ENCODE measurements around the gene CCDC47. TPM values are rescaled to one million over a fixed set of nuclear protein-coding genes. Genes with fewer than 3 reads are reported as not detected.
A peak's percentile ranks its signal among the peaks of the same experiment; 100 is the strongest.

The CCDC47 gene
- total RNA-seq, 1 donor from 2014 or later: 82.9 TPM

GRCh38 chr17:63772801-63773271, 561 bp downstream of the CCDC47 start:
- peaks cover 42% of the 10 kb centered on the region for H3K4me1 Mint-ChIP-seq
- intact Hi-C loops (cut with micrococcal nuclease): loop anchor here (1.0 kb wide), 6 partner anchors 32 to 733 kb away; partner anchors contain the start of genes CEP95, DDX5, FTSJ3 and MAP3K3
- H3K36me3 Mint-ChIP-seq (ENCODE audit: low read depth): peaks cover 55% of the 10 kb centered on the region
- H3K27ac Mint-ChIP-seq: peak overlapping the region; percentile 100
- H3K9me3 Mint-ChIP-seq: no peaks in the 10 kb centered on the region
- no peak for DNase-seq
- H3K27me3 Mint-ChIP-seq: peaks cover 2% of the 10 kb centered on the region
- peak overlapping the region; percentile 99 for H3K4me3 Mint-ChIP-seq

GRCh38 chr17:63768433-63768832, 5.0 kb downstream of the CCDC47 start:
- Mint-ChIP-seq H3K4me1 (peaks cover 30% of the 10 kb centered on the region), H3K9me3 (no peaks in the 10 kb centered on the region), H3K36me3 (ENCODE audit: low read depth) (peaks cover 56% of the 10 kb centered on the region), H3K4me3 (no peak overlapping the region), H3K27me3 (no peaks in the 10 kb centered on the region), H3K27ac (no peak overlapping the region)
- intact Hi-C loops (cut with micrococcal nuclease): no loop called here
- DNase-seq: no peak

DNA sequence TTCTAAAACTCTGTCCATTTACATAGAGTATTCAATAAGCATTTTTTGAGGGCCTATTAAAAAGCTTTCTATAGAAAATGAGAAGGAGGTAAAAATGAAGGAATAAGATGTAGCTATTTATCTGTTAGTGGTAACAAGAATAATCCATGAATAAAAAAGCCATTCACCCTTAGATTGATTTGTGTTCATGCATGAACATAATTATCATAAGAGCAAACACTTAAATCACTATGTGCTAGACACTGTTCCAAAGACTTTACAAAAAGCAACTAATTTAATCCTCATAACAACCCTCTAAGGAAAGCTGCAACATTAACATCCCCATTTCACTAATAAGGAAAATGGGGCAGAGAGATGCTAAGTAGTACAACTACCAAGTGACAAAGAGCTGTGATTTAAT, 6.6 kb downstream of the CCDC47 start:
- intact Hi-C loops (cut with micrococcal nuclease): no loop called here
- Mint-ChIP-seq H3K27me3 (no peaks in the 10 kb centered on the region), H3K36me3 (ENCODE audit: low read depth) (peaks cover 56% of the 10 kb centered on the region), H3K4me1 (peaks cover 31% of the 10 kb centered on the region), H3K27ac (no peak overlapping the region), H3K9me3 (no peaks in the 10 kb centered on the region), H3K4me3 (no peak overlapping the region)
- no peak for DNase-seq

DNA sequence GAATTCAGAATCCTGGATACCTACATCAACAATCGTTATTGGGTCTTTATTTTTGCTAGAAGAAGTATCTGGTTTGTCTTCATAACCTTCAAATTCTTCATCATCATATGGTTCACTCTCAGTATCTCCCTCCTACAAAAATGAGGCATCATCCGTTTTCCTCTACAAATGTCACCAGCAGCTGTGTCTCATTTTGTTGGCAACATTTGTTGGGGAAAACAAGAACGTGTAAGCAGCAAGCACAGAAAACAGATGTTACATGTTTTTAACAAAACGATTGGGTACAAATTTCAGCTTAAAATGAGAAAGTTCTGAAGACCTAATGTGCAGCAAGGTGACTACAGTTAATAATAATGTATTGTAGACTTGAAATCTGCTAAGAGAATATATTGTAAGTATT, 8.7 kb downstream of the CCDC47 start:
- no peaks in the 10 kb centered on the region for H3K27me3 Mint-ChIP-seq
- no peaks in the 10 kb centered on the region for H3K9me3 Mint-ChIP-seq
- no peak for DNase-seq
- peaks cover 24% of the 10 kb centered on the region for H3K4me1 Mint-ChIP-seq
- peaks cover 60% of the 10 kb centered on the region for H3K36me3 Mint-ChIP-seq (ENCODE audit: low read depth)
- H3K27ac Mint-ChIP-seq: no peak overlapping the region
- intact Hi-C loops (cut with micrococcal nuclease): no loop called here
- no peak overlapping the region for H3K4me3 Mint-ChIP-seq

DNA sequence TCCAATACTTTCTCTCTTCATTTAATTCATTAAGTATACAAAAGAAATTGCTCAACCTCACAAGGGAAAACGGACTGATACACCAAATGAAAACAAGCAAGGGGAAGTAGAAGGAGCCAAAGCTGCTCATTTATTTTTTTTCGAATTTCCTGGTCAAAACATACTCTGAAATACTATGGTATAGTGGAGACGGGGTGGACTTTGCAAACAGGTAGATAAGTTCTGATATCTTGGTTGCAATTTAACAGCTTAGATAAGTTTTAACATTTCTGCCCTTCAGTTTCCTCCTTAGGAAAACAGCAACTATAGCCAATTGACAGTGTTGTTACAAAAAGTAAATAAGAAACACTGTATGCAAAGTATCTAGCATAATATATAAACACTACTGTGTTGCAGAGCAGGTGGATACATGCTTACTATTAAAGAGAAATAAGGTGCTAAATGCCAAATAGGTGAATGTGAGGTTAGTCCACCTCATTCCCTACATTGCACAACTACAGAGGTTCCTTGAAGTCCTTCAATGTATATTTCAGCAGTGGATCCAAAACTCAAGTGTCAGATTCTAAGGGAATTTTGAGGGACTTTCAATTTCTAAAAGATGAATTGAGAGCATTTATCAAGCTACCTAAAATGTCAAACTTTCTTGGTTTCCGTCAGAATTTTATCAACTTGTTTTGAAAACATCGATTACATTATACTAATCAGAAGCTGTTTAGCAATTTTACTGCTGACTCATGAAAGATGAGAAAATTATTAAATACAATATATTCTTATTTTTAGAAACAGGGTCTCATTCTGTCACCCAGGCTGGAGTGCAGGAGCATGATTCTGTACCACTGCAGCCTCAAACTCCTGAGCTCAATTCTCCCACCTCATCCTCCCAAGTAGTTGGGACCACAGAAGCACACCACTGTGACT, 11.0 kb downstream of the CCDC47 start:
- Mint-ChIP-seq H3K4me3 (no peak overlapping the region), H3K4me1 (peaks cover 20% of the 10 kb centered on the region), H3K36me3 (ENCODE audit: low read depth) (peaks cover 69% of the 10 kb centered on the region), H3K27ac (peak overlapping the region; percentile 43), H3K27me3 (no peaks in the 10 kb centered on the region), H3K9me3 (no peaks in the 10 kb centered on the region)
- no peak for DNase-seq
- intact Hi-C loops (cut with micrococcal nuclease): no loop called here

DNA sequence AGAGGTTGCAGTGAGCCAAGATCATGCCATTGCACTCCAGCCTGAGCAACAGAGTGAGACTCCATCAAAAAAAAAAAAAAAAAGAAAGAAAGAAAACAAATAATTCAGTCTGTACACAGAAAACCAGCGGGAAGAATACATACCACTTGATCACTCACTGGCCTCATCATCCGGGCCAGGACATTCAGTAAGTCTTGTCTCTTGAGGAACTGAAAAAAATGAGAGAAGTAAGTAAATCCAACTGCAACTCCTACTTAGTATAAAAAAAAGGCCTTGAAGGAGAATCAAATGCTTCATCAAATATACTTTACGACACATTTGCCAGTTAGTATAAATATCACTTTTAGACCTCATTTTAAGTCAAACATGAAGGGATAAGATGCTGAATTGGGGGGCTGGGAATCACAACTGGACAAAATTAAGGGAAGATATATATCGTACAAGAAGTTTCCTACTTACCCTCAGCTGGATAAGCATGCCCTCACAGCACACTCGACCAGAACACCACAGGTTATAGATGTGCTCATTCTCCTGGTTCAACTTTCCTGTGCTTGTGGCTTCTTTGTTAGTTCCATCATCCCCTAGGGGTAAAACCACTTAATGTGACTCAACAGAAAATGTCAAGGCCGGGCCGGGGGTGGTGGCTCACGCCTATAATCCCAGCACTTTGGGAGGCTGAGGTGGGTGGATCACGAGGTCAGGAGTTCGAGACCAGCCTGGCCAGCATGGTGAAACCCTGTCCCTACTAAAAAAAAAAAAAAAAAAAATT, 12.4 kb downstream of the CCDC47 start:
- H3K9me3 Mint-ChIP-seq: no peaks in the 10 kb centered on the region
- no peaks in the 10 kb centered on the region for H3K27me3 Mint-ChIP-seq
- peaks cover 73% of the 10 kb centered on the region for H3K36me3 Mint-ChIP-seq (ENCODE audit: low read depth)
- H3K27ac Mint-ChIP-seq: peak overlapping the region; percentile 2
- no peak overlapping the region for H3K4me3 Mint-ChIP-seq
- intact Hi-C loops (cut with micrococcal nuclease): no loop called here
- peaks cover 16% of the 10 kb centered on the region for H3K4me1 Mint-ChIP-seq
- DNase-seq: no peak

GRCh38 chr17:63758428-63758827, 15.0 kb downstream of the CCDC47 start:
- Mint-ChIP-seq H3K27me3 (no peaks in the 10 kb centered on the region), H3K4me3 (no peak overlapping the region), H3K36me3 (ENCODE audit: low read depth) (peaks cover 66% of the 10 kb centered on the region), H3K27ac (no peak overlapping the region), H3K9me3 (no peaks in the 10 kb centered on the region), H3K4me1 (peaks cover 11% of the 10 kb centered on the region)
- no peak for DNase-seq
- intact Hi-C loops (cut with micrococcal nuclease): no loop called here

GRCh38 chr17:63754046-63754445, 19.4 kb downstream of the CCDC47 start:
- no peaks in the 10 kb centered on the region for H3K9me3 Mint-ChIP-seq
- no peak overlapping the region for H3K4me3 Mint-ChIP-seq
- no peak for DNase-seq
- intact Hi-C loops (cut with micrococcal nuclease): no loop called here
- H3K27ac Mint-ChIP-seq: no peak overlapping the region
- H3K27me3 Mint-ChIP-seq: no peaks in the 10 kb centered on the region
- peaks cover 61% of the 10 kb centered on the region for H3K36me3 Mint-ChIP-seq (ENCODE audit: low read depth)
- H3K4me1 Mint-ChIP-seq: peaks cover 11% of the 10 kb centered on the region

GRCh38 chr17:63753215-63753614, 20.2 kb downstream of the CCDC47 start:
- intact Hi-C loops (cut with micrococcal nuclease): no loop called here
- Mint-ChIP-seq H3K27ac (no peak overlapping the region), H3K4me3 (no peak overlapping the region), H3K4me1 (peaks cover 11% of the 10 kb centered on the region), H3K27me3 (no peaks in the 10 kb centered on the region), H3K36me3 (ENCODE audit: low read depth) (peaks cover 59% of the 10 kb centered on the region), H3K9me3 (no peaks in the 10 kb centered on the region)
- DNase-seq: no peak

- Mint-ChIP-seq H3K9me3 (no peaks in the 10 kb centered on the region), H3K27ac (peak overlapping the region; percentile 25), H3K36me3 (ENCODE audit: low read depth) (peaks cover 58% of the 10 kb centered on the region), H3K27me3 (no peaks in the 10 kb centered on the region), H3K4me3 (no peak overlapping the region), H3K4me1 (peaks cover 11% of the 10 kb centered on the region)
- intact Hi-C loops (cut with micrococcal nuclease): no loop called here
- DNase-seq: no peak
These were observed 20.7 kb downstream of the CCDC47 start for GRCh38 chr17:63752707-63753106.

- Mint-ChIP-seq H3K4me1 (peaks cover 13% of the 10 kb centered on the region), H3K9me3 (no peaks in the 10 kb centered on the region), H3K36me3 (ENCODE audit: low read depth) (peaks cover 57% of the 10 kb centered on the region), H3K27me3 (no peaks in the 10 kb centered on the region), H3K4me3 (peak overlapping the region; percentile 76), H3K27ac (peak overlapping the region; percentile 79)
- DNase-seq: peak; percentile 80
- intact Hi-C loops (cut with micrococcal nuclease): no loop called here
These were observed 21.6 kb downstream of the CCDC47 start for GRCh38 chr17:63751806-63752205.

DNA sequence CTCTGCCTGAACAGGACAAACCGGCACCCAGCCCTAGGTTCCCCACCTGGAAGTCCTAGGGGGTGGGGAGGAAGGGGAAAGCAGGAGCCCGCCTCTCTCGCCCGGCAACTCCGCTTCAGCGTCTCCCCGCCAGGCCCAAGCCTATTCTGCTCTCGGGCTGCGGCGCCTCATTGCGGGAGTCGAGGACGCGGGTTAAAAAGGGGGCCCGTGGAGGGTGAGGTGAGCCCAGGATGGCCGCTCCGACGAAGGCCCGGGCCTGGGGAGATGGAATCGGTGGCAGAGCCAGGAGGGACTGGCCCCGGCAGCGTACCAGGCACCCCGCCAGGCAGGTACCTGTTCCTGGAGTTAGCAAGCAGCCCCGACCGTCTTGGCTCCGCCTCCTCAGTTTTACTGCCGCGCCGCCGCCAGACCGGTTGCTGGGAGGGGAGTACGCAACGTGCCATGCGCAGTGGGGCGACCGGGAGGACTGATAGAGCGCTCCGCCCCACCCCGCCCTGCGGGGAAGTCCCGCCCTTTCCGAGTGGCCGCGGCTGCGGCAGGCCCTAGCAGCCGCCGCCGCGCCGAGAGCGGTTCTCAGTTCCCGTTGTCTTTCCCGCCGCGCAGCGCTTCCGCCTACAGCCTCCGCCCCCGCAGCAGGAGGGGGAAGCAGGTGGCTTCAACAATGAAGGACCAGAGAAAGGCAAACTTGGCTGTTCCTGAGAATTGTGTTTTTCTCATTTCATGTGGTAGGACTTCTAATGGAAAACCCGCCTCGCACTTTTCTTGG, 31.8 kb downstream of the CCDC47 start, which contains the start of gene STRADA:
Gene STRADA, minus strand, starts transcription at position 392 of the 766 bp plus-strand sequence. CDS start 13,430 bp downstream, outside the sequence.
- H3K36me3 Mint-ChIP-seq (ENCODE audit: low read depth): peaks cover 18% of the 10 kb centered on the region
- H3K27ac Mint-ChIP-seq: peak within 1 kb of the TSS; percentile 96
- H3K4me1 Mint-ChIP-seq: peaks cover 26% of the 10 kb centered on the region
- H3K4me3 Mint-ChIP-seq: peak within 1 kb of the TSS; percentile 92
- H3K27me3 Mint-ChIP-seq: no peaks in the 10 kb centered on the region
- no peaks in the 10 kb centered on the region for H3K9me3 Mint-ChIP-seq
- peak; percentile 100 for DNase-seq
- intact Hi-C loops (cut with micrococcal nuclease): loop anchor here (1.0 kb wide), 4 partner anchors 32 to 119 kb away; partner anchors contain the start of genes CCDC47 and MAP3K3

DNA sequence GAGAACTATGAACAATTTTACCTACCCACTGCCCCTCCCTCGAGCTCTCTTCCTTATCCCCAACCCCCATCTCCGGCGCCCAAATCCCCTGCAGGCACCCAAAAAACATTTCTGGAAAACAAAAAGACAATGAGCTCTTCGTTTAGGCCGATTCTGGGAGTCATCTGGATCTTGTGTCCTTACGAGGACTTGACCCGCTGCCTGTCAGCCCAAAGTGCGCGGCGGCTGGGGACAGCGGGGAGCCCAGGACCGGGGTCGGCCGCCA, 32.3 kb downstream of the CCDC47 start:
- Mint-ChIP-seq H3K27me3 (no peaks in the 10 kb centered on the region), H3K9me3 (no peaks in the 10 kb centered on the region), H3K4me3 (peak overlapping the region; percentile 92), H3K4me1 (peaks cover 26% of the 10 kb centered on the region), H3K27ac (peak overlapping the region; percentile 96), H3K36me3 (ENCODE audit: low read depth) (peaks cover 15% of the 10 kb centered on the region)
- intact Hi-C loops (cut with micrococcal nuclease): loop anchor here (1.0 kb wide), 4 partner anchors 32 to 119 kb away; partner anchors contain the start of genes CCDC47 and MAP3K3
- no peak for DNase-seq

All from activated CD4-positive, alpha-beta T cell treated with anti-CD3 and anti-CD28 coated beads, Interleukin-2, amount 10 ng/mL, durations not matched to agents 24 days and 14 days (primary cell).